Superior temporal gyrus (tissue), 1 donor: ENCODE results near the gene FAM53B.
"Not testable (repeated sequence)": the region's sequence is repeated elsewhere in the genome, so short reads cannot be mapped to it uniquely, and the experiment has no call there.

Experiments
- DNase-seq: peaks from one replicate; pipeline ENCODE4 v3.0.0-alpha.2; 2016; ENCODE audit errors: extremely low spot score

The FAM53B gene

DNA sequence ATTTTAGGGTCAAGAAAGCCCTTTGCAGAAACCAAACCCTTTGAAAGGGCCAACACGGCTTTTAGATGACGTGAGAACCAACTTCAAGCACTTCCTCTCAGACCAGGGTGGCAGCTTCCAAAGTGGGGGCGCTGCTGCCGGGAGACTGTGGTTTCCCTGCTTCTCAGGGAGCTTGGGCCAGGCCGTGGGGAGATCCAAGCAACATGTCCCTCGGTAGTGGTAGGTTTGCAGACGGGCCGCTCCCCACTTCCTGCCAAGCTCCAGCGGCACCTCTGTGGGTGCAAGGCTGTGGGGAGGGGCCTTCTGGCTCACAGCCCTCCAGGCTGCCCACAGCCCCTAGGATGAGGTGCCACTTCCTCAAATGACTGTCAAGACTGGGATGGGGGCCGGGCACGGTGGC, 132.4 kb downstream of the FAM53B start:
- no peak for DNase-seq

DNA sequence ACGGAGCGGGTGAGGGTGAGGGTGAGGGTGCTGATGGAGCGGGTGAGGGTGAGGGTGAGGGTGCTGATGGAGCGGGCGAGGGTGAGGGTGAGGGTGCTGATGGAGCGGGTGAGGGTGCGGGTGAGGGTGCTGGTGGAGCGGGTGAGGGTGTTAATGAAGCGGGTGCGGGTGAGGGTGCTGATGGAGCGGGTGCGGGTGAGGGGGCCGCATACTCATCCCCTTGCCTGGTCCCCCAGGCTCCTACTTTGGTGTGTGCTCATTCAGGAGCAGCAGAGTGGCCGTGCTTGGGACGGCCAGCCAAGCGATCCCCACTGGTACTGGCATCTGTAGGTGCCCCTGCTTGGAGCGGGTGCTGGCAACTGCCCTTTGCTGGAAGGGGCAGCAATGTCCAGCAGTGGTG, 133.3 kb downstream of the FAM53B start:
- DNase-seq: not testable (repeated sequence)

DNA sequence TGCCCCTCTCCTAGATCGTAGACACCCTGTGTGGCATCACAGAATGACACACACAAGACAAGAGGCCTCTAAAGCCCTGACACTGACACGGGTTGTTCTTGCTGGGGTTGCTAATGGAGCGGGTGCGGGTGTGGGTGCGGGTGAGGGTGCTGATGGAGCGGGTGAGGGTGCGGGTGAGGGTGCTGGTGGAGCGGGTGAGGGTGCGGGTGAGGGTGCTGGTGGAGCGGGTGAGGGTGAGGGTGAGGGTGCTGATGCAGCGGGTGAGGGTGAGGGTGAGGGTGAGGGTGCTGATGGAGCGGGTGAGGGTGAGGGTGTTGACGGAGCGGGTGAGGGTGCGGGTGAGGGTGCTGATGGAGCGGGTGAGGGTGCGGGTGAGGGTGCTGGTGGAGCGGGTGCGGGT, 134.0 kb downstream of the FAM53B start:
- not testable (repeated sequence) for DNase-seq

DNA sequence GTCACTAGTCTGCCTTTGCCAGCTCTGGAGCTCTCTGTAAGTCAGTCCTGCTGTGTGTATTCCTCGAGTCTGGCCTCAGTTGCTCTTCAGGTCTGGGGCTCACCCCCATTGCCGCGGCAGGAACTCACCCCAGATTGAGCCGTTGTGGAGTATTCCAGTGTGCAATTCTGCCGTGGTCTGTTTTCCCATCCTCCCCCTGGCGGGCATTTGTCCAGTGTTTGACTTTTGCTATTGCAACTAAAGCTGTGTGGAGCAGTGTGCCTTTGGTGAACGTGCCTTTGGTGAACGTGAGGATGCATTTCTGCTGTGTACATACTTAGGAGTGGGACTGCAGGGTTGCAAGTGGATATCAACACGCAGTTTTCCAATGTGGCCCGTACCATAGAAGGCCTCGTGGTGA, 134.5 kb downstream of the FAM53B start:
- DNase-seq: peak; percentile 48

DNA sequence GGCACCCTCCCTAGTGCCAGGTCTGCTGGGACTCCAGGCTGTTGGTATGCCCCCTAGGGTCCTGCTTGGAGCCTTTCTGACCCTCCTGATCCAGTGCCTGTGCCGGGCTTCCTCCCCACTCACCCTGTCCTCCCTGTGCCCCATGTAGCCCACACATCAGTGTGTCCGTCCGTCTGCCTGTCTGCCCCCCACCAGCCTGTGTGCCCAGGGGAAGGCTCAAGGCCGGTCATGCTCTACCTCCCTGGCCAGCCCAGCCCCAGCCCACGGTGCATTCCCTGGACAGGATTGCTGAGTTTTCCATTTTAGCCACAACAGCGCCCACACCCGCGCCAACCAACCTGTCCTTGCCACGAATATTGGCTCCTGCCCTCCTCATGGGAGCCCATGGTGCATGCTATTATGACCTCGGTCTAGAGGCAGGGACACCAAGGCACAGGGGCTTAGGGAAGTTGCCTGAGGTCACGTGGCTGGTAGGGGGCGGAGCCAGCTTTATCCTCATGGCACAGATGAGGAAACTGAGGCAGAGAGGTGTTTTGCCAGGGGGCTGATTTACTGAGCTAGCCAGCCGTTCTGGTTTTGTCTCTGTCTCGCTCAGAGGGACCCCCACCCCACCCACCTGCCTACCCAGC, 136.0 kb downstream of the FAM53B start:
- DNase-seq: no peak

DNA sequence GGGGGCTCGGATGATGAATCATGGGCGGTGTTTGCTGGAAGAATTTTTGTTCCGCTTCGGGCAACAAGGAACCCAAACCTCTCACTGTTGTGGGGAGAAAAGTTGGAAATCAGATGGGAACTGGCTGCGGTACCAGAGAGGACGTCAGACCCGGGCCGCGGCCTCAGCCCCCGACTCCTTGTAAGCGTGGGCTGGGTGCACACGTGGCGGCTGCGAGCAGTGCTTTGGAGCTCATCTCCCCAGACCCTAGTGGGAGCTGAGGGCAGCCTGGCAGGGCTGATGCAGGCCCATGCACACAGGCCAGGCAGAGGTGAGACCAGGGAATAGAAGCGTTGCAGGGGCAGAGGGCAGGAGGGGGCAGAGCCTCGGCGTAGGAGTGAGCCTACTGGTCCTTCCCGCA, 136.5 kb downstream of the FAM53B start:
- DNase-seq: no peak

DNA sequence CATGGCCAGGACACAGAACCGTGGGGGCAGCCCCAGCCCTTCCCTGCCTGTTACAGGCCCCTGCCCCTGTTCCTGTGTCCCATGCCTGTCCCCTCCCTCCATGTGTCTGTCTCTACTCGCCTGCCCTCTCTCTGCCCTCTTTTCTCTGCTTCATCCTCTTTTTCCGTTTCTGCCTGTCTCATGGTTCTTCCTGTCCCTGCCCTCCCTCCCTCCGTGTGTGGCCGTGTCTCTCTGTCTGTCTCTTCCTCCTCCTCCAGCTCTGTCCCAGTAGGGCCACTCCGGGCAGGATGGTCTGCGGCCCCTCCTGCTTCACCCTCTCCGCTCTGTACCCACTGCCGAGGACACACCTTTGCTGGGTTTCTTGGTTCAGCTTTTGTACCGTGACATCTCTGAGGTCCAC, 137.4 kb downstream of the FAM53B start:
- DNase-seq: no peak

DNA sequence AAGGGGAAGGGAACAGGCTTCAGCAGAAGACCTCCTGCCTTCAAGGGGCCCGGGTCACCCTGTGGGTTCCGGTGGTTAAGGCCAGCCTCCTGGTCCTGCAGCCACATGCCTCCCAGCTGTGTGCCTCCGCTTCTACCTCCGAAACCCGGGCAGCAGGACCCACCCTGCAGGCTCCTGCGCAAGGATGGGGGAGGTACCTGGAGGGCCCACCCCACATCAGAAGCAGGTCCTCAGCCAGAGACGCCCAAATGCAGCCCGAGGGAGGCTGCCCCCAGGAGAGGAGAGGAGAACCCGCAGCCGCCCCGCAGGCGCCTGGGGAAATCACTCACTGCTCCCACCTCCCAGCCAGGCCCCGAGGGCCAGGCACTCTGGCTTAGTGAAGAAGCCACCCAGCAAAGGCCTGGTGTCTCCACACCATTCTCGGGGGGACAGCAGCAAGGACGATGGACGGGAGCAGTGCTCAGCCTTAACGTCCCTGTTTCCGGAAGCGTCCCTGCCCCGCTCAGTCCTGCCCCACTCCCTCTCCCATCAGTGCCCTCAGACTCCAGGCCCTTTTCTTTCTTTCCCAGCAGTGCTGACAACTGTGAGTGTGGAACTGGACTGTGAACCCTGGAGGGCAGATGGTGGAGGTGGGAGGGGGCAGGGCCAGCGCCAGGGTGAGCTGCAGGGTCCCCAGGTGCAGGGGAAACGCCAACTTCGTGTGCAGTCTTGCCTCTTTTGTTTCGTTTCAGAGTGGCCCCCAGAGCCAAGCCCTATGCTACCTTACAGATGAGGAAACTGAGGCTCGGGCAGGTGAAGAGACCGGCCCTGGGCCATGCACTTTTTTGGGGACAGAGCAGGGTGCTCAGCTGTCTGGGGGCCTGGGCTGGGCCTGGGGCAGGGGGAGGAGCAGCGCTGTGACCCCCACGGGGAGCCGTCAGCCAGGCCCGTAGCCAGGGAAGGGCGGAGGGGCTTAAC, 138.0 kb downstream of the FAM53B start:
- DNase-seq: peak; percentile 24

DNA sequence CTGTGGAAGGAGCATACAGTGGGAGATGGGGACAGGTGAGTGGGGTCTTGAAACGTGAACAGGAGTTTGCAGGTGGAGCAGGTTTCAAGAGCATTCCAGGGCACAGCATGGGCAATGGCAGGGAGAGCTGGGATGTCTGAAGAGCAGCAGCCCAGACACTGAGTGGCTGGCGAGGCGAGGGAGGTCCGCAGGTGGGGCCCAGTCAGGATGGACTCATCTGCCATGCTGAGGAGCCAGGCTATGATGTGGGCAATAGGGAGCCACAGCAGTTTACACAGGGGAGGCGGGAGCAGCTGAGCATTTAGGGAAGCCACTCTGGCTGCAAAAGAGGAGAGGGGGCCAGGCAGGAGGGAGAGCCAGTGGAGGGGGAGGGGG, 138.7 kb downstream of the FAM53B start:
- no peak for DNase-seq

DNA sequence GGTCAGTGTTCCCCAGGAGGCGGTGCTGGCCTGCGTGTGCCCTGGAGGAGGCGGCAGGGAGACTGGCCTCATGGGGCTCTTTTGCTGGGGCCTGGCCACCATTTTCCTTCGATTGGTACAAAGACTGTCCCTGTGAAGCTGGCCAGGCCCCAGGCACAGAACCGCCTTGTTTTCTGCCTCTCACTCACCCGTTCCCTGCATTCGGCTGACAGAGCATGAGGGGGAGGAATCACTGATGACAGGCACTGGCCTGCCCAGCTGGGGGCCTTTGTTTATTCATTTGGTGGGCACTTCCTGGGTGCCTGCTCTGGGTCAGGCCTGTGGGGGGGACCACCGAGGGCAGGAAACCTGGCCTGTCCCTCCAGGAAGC, 139.2 kb downstream of the FAM53B start:
- peak; percentile 92 for DNase-seq

DNA sequence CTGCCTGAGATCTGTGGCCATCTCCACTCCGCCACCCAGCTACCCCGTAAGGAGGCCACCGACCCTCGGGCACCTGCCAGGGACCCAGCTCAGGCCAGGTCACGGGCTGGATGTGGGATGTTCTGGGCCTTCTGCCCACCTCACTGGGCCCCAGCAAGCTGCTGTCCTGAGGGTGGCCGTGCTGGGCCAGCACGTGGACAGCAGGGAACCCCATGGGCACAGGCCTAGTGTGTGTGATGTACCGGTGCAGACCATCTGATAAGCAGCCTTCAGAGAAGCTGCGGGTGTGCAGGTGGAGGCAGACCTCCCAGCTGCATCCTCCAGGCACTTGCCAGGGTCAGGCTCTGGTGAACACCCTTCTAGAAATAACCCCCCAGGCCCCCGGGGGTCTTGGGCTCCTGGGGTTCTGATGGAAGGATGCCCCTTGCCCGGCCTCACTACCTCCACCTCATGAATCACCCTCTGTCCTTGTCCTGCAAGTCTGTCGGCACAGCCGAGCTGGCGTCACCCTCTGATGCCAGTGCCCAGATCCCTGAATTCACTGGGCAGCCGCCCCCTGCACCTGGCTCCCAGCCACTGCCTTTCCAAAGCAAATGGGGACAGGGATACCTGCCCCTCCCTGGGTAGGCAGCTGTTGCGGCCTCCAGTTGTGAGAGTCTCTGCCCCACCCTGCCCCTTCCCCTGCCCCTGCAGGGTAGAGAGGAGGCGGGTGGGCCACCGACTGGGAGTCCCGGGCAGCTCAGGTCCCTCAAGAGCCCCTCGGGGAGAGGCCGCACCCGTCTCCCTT, 139.8 kb downstream of the FAM53B start:
- peak; percentile 63 for DNase-seq

DNA sequence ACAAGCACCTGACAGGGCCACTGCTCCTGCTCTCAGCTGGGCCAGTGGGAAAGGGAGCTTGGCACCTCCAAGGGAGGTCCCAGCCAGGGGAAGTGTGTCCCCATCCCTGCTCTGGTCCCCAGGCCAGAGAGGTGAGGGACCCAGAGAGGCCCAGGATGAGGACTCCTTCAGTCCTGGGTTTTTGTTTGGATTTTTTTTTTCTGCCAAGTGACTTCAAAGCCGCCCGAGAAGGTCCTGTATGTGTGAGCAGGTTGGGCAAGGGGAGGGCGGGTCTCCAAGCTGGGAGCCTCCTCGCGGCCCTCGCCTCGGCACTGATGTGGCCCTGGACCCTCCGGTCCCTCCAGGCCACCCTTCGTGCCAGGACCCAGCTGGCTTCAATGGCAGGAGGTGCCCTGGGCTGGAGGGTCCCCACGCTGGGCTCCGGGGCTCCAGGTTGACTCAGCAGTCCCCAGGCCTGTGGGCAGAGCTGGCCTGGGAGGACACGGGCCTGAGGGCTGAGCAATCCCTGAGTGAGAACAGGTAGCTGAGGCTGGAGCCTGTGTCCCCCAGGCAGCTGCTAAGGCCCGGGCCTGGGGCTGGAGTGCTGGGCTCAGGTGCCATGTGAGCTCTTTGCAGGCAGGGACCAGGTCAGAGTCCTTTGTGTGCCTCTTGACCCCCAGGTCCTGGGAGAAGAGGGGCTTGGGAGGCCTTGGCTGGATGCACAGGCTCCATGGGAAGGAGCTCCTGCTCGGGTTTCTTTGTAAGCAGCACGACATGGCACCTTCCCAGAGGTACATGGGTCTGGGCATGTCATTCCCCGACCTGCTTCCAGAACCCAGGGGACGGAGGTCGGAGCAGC, 140.6 kb downstream of the FAM53B start:
- no peak for DNase-seq

DNA sequence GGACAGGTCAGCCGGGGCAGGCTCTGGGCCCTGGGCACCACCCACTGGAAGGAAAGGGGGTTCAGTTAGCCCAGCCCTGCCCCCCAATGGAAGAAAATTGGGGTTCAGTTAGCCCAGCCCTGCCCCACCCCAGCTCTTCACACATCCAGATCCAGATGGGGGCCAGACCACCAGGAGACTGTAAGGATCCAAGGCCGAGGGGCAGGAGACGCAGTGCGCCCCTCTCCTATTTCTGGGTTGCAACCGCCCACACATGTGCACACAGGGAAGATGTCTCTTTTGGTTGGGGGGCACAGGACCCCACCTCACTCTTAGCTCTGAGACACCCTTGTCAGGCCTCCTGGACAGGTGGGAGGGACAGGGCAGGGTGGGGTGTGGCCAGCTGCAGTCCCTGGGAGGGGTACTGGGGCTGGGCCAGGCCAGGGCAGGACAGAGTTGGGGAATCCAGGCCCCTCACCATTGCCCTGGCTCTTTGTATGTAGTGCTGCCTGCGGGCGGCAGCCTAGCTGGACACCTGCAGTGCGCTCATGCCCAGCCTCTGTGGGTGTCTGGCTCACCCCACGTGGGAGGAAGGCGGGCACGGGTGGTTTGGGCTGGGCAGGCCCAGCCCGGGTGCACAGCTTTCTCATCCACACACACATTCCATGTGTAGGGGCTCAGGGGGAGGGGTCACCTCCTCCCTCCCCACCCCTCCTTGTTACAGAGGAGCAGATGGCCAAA, 141.4 kb downstream of the FAM53B start:
- DNase-seq: no peak

DNA sequence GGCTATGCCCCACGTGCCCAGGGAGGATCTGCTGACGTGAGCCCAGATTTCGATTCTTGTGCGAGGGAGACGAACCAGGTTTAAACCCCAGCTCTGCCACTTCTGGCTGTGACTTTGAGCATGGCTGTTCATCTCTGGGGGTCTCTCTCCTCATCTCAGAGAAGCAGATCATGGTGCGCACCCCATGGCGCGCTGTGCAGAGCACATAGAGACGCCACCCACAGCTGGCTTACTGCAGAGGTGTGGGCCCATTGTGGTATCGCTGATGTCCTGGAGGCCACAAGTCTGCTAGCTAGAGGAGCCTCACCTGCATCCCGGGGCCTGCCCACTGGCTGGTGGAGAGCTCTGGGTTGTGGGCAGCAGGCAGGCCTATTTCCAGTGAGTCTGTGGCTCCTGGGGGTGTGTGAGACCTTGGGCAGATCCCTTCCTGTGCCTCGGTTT, 142.0 kb downstream of the FAM53B start:
- DNase-seq: no peak

DNA sequence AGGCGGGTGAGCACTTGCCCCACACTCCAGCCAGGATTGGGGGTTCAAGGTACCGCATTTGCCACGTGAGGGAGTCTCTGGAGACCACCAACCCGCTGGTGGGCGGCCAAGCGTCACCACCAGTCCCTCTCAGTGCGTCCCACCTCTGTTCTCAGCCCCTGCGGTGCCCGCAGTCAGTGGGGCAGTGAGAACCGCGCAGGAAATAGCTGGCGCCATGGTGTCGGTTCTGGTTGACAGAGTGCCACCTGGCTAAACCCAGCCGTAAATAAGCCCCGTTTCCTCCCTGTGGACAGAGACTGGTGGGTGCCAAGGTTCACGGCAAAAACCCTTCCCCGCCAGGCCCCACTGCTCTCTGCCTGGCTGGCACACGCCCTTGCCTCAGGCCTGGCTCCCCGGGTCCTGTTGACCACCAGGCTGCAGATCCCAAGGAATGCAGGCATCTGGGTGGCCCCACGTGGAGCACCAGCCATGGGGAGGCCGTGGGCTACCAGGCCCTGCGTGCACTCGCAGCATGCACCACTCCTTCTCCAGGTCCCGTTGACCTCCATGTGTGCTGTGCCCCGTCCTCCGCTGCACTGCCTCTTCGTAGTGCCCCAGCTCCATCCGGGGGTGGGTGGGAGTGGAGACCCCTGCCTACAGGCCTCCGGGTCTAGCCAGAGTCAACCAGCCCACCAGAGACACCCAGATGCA, 142.6 kb downstream of the FAM53B start:
- no peak for DNase-seq

DNA sequence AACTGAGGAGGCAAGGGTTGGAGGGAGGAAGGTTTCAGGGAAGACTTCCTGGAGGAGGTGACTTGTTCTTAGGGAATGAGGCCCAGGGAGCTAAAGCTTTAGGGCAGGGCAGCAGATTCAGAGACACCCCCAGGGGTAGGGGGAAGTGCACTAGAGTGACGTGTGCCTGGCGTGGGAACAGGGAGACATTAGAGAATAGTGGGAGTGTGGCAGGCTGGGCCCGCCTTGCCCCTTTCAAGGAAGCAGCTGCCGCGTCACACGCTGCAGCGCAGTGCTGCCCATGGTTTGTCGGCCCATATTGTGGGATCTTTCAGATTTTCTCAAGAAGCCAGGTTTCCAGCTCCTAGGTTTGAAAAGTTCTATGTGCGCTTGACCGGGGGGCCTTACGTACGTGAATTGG, 143.2 kb downstream of the FAM53B start:
- DNase-seq: no peak

DNA sequence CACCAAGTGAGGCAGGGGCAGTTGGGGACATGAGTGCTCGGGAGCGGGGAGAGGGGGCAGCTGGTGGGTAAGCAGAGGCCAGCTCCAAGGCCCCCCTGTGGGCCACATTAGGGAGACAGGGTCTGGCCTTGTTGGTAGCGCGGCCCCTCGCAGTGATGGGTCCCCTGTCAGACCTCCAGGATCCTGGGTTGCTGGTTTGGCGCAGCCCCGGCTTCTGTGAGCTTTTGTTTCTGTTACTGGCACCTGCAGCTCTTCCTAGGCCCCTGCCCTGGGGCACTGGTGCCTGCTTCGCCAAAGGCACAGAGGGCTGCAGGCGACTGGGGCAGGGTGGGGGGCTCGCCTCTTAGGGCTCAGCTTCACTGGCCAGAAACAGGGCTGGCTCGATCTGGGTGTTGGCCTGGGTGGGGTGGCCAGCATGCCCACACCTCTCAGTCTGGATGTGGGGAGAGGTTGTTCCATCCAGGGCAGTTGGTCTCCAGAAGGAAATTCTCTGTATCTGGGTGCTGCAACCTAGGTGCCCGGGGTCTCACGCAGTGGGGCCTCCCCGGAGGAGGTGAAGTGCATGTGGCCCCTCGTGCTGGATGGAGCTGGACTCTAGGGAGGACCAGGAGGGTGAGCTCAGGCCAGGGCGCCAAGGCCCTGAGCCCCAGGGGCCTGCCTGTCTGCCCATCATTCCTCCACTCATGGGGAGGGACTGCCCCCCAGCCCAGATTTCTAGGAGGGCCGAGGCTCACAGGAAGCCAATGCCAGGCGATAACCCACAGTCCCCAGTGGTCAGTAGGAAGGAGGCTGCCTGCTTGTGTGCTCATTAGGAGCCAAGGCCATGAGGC, 143.9 kb downstream of the FAM53B start:
- no peak for DNase-seq

DNA sequence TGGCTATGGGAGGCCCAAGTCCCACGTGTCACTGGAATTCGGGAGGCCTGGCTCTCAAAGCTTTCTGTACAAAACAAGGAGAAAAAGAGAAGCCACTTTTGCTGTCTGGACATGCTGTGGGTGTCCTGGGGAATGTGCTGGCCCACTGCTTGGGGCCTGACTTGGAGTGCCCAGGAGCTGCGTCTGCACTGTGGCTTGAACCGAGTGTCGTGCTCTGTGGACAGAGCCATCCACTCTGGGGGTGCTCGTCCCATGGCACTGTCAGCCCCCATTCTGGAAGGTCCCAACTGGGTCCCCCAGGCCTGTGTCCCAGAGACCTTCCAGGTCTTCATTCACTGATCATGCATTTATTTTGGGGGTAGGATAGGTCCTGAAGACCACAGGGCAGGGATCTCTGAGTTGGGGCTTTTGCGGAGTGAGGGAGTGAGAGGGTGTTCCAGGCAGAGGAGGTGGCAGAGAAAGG, 144.6 kb downstream of the FAM53B start:
- no peak for DNase-seq
